Mesendoderm (in vitro differentiated cells): ENCODE measurements around the gene FAT1.
A peak's percentile ranks its signal among the peaks of the same experiment; 100 is the strongest.

Experiments used
- DNase-seq: peaks from one replicate; pipeline ENCODE4 v3.0.0; 2013
- H2AK5ac ChIP-seq: 2 replicates; pipeline ENCODE4 v1.6.1; 2013; ENCODE audit warnings: low read length, inconsistent platforms
- H2BK120ac ChIP-seq: 2 replicates; pipeline ENCODE4 v1.6.1; 2013; ENCODE audit warnings: low read depth, mild to moderate bottlenecking, low read length, moderate library complexity, mixed read lengths
- H2BK15ac ChIP-seq: replicated peaks from 2 replicates; pipeline ENCODE4 v1.6.1; 2013; ENCODE audit warnings: low read depth, mild to moderate bottlenecking, moderate library complexity
- H2BK5ac ChIP-seq: 2 replicates; pipeline ENCODE4 v1.6.1; 2013; ENCODE audit warnings: low read length, inconsistent platforms
- H3K18ac ChIP-seq: 2 replicates; pipeline ENCODE4 v1.6.1; 2013; ENCODE audit warnings: mild to moderate bottlenecking, low read length, mixed read lengths
- H3K23ac ChIP-seq: one replicate; pipeline ENCODE4 v1.6.1; 2013; ENCODE audit warnings: low read length
- H3K27ac ChIP-seq: 2 replicates; pipeline ENCODE4 v1.5.1; 2013; ENCODE audit warnings: low read depth, mild to moderate bottlenecking, inconsistent platforms, low read length, moderate library complexity
- H3K27me3 ChIP-seq: 2 replicates; pipeline ENCODE4 v1.6.1; 2013; ENCODE audit warnings: low read length, control low read depth, mild to moderate bottlenecking, inconsistent platforms; ENCODE audit not compliant: insufficient read depth, poor library complexity
- H3K36me3 ChIP-seq: 2 replicates; pipeline ENCODE4 v1.6.1; 2013; ENCODE audit warnings: low read length, inconsistent platforms; ENCODE audit not compliant: control insufficient read depth, insufficient read depth
- H3K4ac ChIP-seq: one replicate; pipeline ENCODE4 v1.6.1; 2013; ENCODE audit warnings: low read depth, mild to moderate bottlenecking, low read length, moderate library complexity
- H3K4me1 ChIP-seq: 2 replicates; pipeline ENCODE4 v1.6.1; 2013; ENCODE audit warnings: low read depth, low read length, inconsistent platforms; ENCODE audit not compliant: control insufficient read depth
- H3K4me2 ChIP-seq: 2 replicates; pipeline ENCODE4 v1.6.1; 2013; ENCODE audit warnings: low read length
- H3K4me3 ChIP-seq: 2 replicates; pipeline ENCODE4 v1.5.1; 2013; ENCODE audit warnings: mild to moderate bottlenecking, low read length
- H3K56ac ChIP-seq: one replicate; pipeline ENCODE4 v1.6.1; 2013; ENCODE audit warnings: low read length
- H3K79me1 ChIP-seq: 2 replicates; pipeline ENCODE4 v1.6.1; 2013; ENCODE audit warnings: low read length, inconsistent platforms
- H3K79me2 ChIP-seq: 2 replicates; pipeline ENCODE4 v1.6.1; 2013; ENCODE audit warnings: mild to moderate bottlenecking, low read length; ENCODE audit not compliant: control insufficient read depth, insufficient read depth
- H3K9ac ChIP-seq: 2 replicates; pipeline ENCODE4 v1.6.1; 2013; ENCODE audit warnings: low read length, inconsistent platforms
- H4K5ac ChIP-seq: one replicate; pipeline ENCODE4 v1.6.1; 2013; ENCODE audit warnings: low read length
- H4K8ac ChIP-seq: one replicate; pipeline ENCODE4 v1.6.1; 2013; ENCODE audit warnings: low read depth, mild to moderate bottlenecking, control low read depth, low read length, moderate library complexity
- WGBS: extraction: QIAGEN DNeasy Blood & Tissue Kit; methylation state at CpG from one replicate; pipeline ENCODE4 v1.1.7; 2013; ENCODE audit warnings: low lambda C conversion rate, missing lambda C conversion rate; ENCODE audit not compliant: insufficient coverage; ENCODE audit errors: extremely low coverage; 5-methylcytosine and 5-hydroxymethylcytosine counted together

The FAT1 gene

GRCh38 chr4:186761393-186761792, 37.7 kb upstream of the FAT1 start:
- WGBS: no CpG with 5 or more reads among the region's 3 CpGs
- Histone ChIP-seq H2BK120ac (no peak overlapping the region), H3K4ac (no peak overlapping the region), H3K79me1 (no peaks in the 10 kb centered on the region), H3K4me1 (no peaks in the 10 kb centered on the region), H3K27me3 (no peaks in the 10 kb centered on the region), H3K23ac (no peak overlapping the region), H3K79me2 (no peaks in the 10 kb centered on the region), H3K56ac (no peak overlapping the region), H2BK5ac (no peak overlapping the region), H3K36me3 (no peaks in the 10 kb centered on the region), H3K27ac (no peak overlapping the region), H4K8ac (no peak overlapping the region), H3K4me2 (no peak overlapping the region), H4K5ac (no peak overlapping the region), H3K9ac (no peak overlapping the region), H3K18ac (no peak overlapping the region), H2AK5ac (no peak overlapping the region), H2BK15ac (no peak overlapping the region), H3K4me3 (no peak overlapping the region)
- DNase-seq: no peak

GRCh38 chr4:186760576-186760975, 36.9 kb upstream of the FAT1 start:
- H3K79me1 ChIP-seq: no peaks in the 10 kb centered on the region
- no peaks in the 10 kb centered on the region for H3K79me2 ChIP-seq
- peak overlapping the region; percentile 74 for H2BK120ac ChIP-seq
- no peak overlapping the region for H3K56ac ChIP-seq
- H4K8ac ChIP-seq: no peak overlapping the region
- no peak overlapping the region for H3K27ac ChIP-seq
- H3K18ac ChIP-seq: no peak overlapping the region
- WGBS: no CpG with 5 or more reads among the region's 6 CpGs
- H3K4ac ChIP-seq: no peak overlapping the region
- no peak overlapping the region for H2BK15ac ChIP-seq
- H3K9ac ChIP-seq: no peak overlapping the region
- no peak overlapping the region for H3K23ac ChIP-seq
- H4K5ac ChIP-seq: no peak overlapping the region
- no peaks in the 10 kb centered on the region for H3K4me1 ChIP-seq
- H2AK5ac ChIP-seq: no peak overlapping the region
- no peaks in the 10 kb centered on the region for H3K27me3 ChIP-seq
- H3K36me3 ChIP-seq: no peaks in the 10 kb centered on the region
- DNase-seq: no peak
- H3K4me2 ChIP-seq: no peak overlapping the region
- H3K4me3 ChIP-seq: no peak overlapping the region
- H2BK5ac ChIP-seq: no peak overlapping the region

- no peaks in the 10 kb centered on the region for H3K79me2 ChIP-seq
- no peaks in the 10 kb centered on the region for H3K27me3 ChIP-seq
- no peak overlapping the region for H3K56ac ChIP-seq
- no peak overlapping the region for H2BK5ac ChIP-seq
- no peaks in the 10 kb centered on the region for H3K79me1 ChIP-seq
- H3K36me3 ChIP-seq: no peaks in the 10 kb centered on the region
- H3K4me1 ChIP-seq: no peaks in the 10 kb centered on the region
- H3K18ac ChIP-seq: no peak overlapping the region
- no peak overlapping the region for H3K27ac ChIP-seq
- H4K8ac ChIP-seq: no peak overlapping the region
- no peak overlapping the region for H4K5ac ChIP-seq
- H3K23ac ChIP-seq: no peak overlapping the region
- H3K4me3 ChIP-seq: no peak overlapping the region
- DNase-seq: no peak
- H3K4me2 ChIP-seq: no peak overlapping the region
- no peak overlapping the region for H2BK15ac ChIP-seq
- no peak overlapping the region for H2BK120ac ChIP-seq
- H2AK5ac ChIP-seq: no peak overlapping the region
- H3K9ac ChIP-seq: no peak overlapping the region
- no peak overlapping the region for H3K4ac ChIP-seq
- no CpG with 5 or more reads among the region's 10 CpGs for WGBS
Measured at GRCh38 chr4:186759990-186760389, 36.3 kb upstream of the FAT1 start.

GRCh38 chr4:186758929-186759682, 35.5 kb upstream of the FAT1 start:
- WGBS: no CpG with 5 or more reads among the region's 35 CpGs

GRCh38 chr4:186757696-186758355, 34.2 kb upstream of the FAT1 start:
- DNase-seq: no peak
- Histone ChIP-seq H3K4me3 (no peak overlapping the region), H3K27ac (no peak overlapping the region), H3K4me1 (no peaks in the 10 kb centered on the region), H3K56ac (no peak overlapping the region), H2BK15ac (no peak overlapping the region), H2BK120ac (no peak overlapping the region), H2BK5ac (no peak overlapping the region), H2AK5ac (no peak overlapping the region), H3K4me2 (no peak overlapping the region), H3K18ac (no peak overlapping the region), H3K79me1 (no peaks in the 10 kb centered on the region), H3K79me2 (no peaks in the 10 kb centered on the region), H3K27me3 (no peaks in the 10 kb centered on the region), H3K9ac (no peak overlapping the region), H3K4ac (no peak overlapping the region), H3K36me3 (no peaks in the 10 kb centered on the region), H4K8ac (no peak overlapping the region), H3K23ac (no peak overlapping the region), H4K5ac (no peak overlapping the region)
- WGBS: no CpG with 5 or more reads among the region's 13 CpGs

More at GRCh38 chr4:186758929-186759682, 35.5 kb upstream of the FAT1 start:
- Histone ChIP-seq H3K27ac (no peak overlapping the region), H3K4ac (no peak overlapping the region), H3K79me2 (no peaks in the 10 kb centered on the region), H3K4me1 (no peaks in the 10 kb centered on the region), H3K4me3 (no peak overlapping the region), H4K5ac (no peak overlapping the region), H2BK15ac (no peak overlapping the region), H3K56ac (no peak overlapping the region), H3K79me1 (no peaks in the 10 kb centered on the region), H3K18ac (no peak overlapping the region), H2BK5ac (no peak overlapping the region), H3K9ac (no peak overlapping the region), H3K27me3 (no peaks in the 10 kb centered on the region), H3K36me3 (no peaks in the 10 kb centered on the region), H2AK5ac (no peak overlapping the region), H2BK120ac (no peak overlapping the region), H4K8ac (no peak overlapping the region), H3K23ac (no peak overlapping the region), H3K4me2 (no peak overlapping the region)
- no peak for DNase-seq
